Motor neuron (in vitro differentiated cells): ENCODE results near the gene TSFM. TPM values are rescaled to one million over a fixed set of nuclear protein-coding genes. Genes with fewer than 3 reads are reported as not detected.
"Not testable (repeated sequence)": the region's sequence is repeated elsewhere in the genome, so short reads cannot be mapped to it uniquely, and the experiment has no call there.

Experiments used
- ATAC-seq, 8 experiments: fragments of 200-7000 bp; cut with Tn5 transposase; replicated peaks in 6 of 8; 2 replicates each; pipeline ENCODE4 v1.8.0; 2021; ENCODE audit warnings: mild to moderate bottlenecking in 8 of 8, moderate library complexity in 8 of 8
- H3K27ac ChIP-seq, 2 donors: fragments of 250-450 bp; sonication (Bioruptor Pico); 2 replicates each; pipeline ENCODE4 v1.9.0; 2021; ENCODE audit warnings: antibody characterized with exemption in 2 of 2, mild to moderate bottlenecking in 2 of 2, moderate library complexity in 1 of 2
- H3K4me1 ChIP-seq, 2 donors: fragments of 250-450 bp; sonication (Bioruptor Pico); replicated peaks in 1 of 2; 2 replicates each; pipeline ENCODE4 v1.6.1; 2021; ENCODE audit warnings: antibody characterized with exemption in 2 of 2, mild to moderate bottlenecking in 2 of 2, moderate library complexity in 1 of 2
- H3K4me3 ChIP-seq, 5 donors: fragments of 250-450 bp; sonication (Bioruptor Pico); 2 replicates each; pipeline ENCODE4 v1.9.0; 2021; ENCODE audit warnings: antibody characterized with exemption in 5 of 5, mild to moderate bottlenecking in 5 of 5, moderate library complexity in 4 of 5
- WGBS, 10 experiments: fragments of 450-650 bp; shearing (Covaris generic); methylation state at CpG; one replicate each; pipeline ENCODE4 v1.0.0; 2022; 5-methylcytosine and 5-hydroxymethylcytosine counted together
- in situ Hi-C, 9 experiments: fragments of 400-800 bp; cut with MboI; loops; one replicate each; pipeline ENCODE4 v1.15.0; 2021; ENCODE audit warnings: low sequenced_read_pairs in 9 of 9, low pct_unique_long_range_greater_than_20kb in 2 of 9; ENCODE audit not compliant: unreplicated experiment in 9 of 9
- total RNA-seq, 8 experiments: library from RNA; unstranded; fragments of 300-600 nt; gene quantifications; 2 replicates each; pipeline versions ENCODE4 v1.2.3 to v1.2.4, GENCODE V29; 2022

The TSFM gene
- total RNA-seq, 8 experiments from 2014 or later, result 15.2 to 39.7 (median 24.3) TPM

DNA sequence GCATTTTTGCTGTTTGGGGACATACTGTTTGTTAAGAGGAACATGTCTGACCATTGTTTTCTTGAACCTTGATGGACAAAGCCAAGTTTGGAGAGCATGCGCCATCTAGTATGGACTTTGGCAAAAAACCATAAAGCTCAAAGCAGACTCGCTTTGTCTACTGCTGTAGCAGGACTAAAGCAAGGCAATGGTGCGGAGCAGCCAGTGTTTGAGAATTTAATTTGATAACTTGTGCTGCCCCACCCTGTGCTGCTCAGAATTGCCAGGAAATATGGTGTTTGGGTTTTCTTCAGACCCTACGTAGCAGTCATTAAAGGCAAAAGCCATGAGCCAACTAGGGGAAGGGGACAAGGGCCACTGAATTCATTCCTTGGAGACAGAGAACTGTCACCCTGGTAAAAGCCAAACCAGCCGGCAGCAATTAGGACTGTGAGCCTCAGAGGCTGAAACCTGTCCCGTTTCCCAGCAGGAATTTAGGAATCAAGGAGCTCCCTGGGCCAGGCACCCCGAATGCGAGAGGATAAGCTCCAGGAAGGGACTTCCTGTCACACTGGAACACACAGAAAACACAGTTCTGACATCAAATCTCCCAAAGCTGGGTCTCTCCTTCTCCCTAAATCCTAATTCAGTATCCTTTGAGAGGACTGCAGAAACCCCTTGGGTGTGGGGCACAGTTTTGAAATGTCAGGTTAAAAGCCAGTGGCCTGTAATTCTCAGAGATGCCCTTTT lies 34.8 kb downstream of the TSFM start:
- 34 to 100% (median 93%) methylated on average over 2 to 8 of the region's 8 CpGs for WGBS, 10 experiments
- ATAC-seq, result peak in 1 of 8 experiments; percentile 3
- no peak overlapping the region for H3K27ac ChIP-seq

DNA sequence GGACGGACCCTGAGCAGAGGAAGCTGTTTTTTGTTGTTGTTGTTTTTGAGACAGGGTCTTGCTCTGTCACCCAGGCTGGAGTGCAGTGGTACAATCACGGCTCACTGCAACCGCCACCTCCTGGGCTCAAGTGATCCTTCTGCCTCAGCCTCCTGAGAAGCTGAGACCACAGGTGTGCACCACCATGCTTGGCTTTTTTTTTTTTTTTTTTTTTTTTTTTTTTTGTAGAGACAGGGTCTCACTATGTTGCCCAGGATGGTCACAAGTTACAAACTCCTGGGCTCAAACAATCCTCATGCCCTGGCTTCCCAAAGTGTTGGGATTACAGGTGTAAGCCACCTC lies 35.4 kb downstream of the TSFM start:
- not testable (repeated sequence) for H3K27ac ChIP-seq, ATAC-seq, H3K4me3 ChIP-seq, H3K4me1 ChIP-seq
- in situ Hi-C loops, result loop anchor here in 6 of 9 experiments (25.0 kb wide), 1 partner anchor 94 kb away; no protein-coding TSS in a partner anchor
- WGBS, 10 experiments, result 61 to 100% (median 83%) methylated on average over 2 to 3 of the region's 3 CpGs; no CpG with 5 or more reads in 4 of the 10 experiments

More for the DNA sequence above, 34.8 kb downstream of the TSFM start:
- no peaks in the 10 kb centered on the region for H3K4me1 ChIP-seq
- H3K4me3 ChIP-seq, result no peak overlapping the region
- in situ Hi-C loops, result loop anchor here in 6 of 9 experiments (25.0 kb wide), 1 partner anchor 95 kb away; no protein-coding TSS in a partner anchor

GRCh38 chr12:57820119-57820518 lies 37.5 kb downstream of the TSFM start:
- not testable (repeated sequence) for ATAC-seq, H3K4me1 ChIP-seq, H3K27ac ChIP-seq, H3K4me3 ChIP-seq
- WGBS, 10 experiments, result 69 to 100% (median 81%) methylated on average over 1 to 7 of the region's 8 CpGs; no CpG with 5 or more reads in 1 of the 10 experiments
- in situ Hi-C loops, result loop anchor here in 6 of 9 experiments (25.0 kb wide), 1 partner anchor 92 kb away; no protein-coding TSS in a partner anchor

DNA sequence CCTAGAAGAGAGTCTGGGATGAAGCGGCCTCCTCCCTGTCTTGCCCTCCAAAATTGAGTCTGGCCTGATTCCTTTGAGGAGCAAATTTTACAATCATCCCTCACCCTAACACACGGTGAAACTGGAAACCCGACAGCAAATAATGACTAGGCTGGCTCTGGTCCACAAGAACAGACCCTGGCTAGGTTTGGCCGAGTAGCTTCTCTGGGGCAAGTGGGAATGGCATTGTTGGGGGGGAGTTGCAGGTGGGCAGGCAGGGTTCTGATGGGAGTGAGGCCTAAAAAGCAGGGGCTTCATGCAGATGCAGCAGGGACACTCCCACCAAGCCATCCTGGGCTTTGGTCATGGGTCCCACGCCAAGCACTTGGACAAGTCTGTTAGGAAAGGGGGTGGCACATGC lies 38.4 kb downstream of the TSFM start:
- not testable (repeated sequence) for ATAC-seq, H3K4me1 ChIP-seq, H3K4me3 ChIP-seq, H3K27ac ChIP-seq
- in situ Hi-C loops, result loop anchor here in 6 of 9 experiments (25.0 kb wide), 1 partner anchor 91 kb away; no protein-coding TSS in a partner anchor
- 80 to 93% (median 90%) methylated on average over 1 to 2 of the region's 5 CpGs; no CpG with 5 or more reads in 7 of the 10 experiments for WGBS, 10 experiments

DNA sequence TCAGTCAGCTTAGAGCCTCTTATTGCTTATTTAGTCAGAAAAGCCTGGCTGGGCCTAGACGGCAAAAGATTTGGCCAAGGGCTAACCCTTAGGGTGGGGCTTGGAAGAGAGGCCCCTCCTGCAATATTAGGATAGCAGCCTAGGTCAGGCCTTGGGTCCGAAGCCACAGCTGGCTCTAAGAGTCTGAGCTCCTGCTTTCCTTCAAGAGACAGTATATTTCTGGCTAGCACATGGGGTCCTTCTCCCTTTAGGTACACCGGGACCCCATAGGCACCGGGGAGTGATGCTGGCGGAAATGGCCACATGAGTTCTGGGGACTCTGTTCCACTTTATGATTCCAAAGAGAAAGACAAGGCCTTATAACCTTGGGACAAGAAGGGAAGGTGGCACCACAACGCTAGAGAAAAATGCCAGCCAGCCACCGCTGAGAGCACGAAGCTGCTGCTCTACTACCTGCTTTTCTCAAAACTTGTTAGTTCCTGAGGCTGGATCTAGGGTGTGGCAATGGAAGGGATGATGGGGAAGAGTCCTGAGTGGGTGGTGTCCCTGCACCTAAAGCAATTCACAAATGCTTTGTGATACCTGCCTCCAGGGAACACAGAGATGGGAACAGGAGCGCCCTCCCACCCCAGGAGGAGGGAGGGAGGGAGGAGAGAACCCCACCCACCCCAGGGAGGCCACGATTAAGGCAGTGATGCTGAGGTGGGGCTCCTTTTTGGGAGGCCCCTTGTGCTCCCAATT lies 39.1 kb downstream of the TSFM start:
- Histone ChIP-seq H3K4me1 (no peaks in the 10 kb centered on the region), H3K27ac (no peak overlapping the region), H3K4me3 (no peak overlapping the region)
- ATAC-seq, result peak in 2 of 8 experiments; percentile 12 to 14
- in situ Hi-C loops, result loop anchor here in 6 of 9 experiments (25.0 kb wide), 1 partner anchor 91 kb away; no protein-coding TSS in a partner anchor
- 0 to 100% (median 100%) methylated on average over 1 to 7 of the region's 10 CpGs; no CpG with 5 or more reads in 3 of the 10 experiments for WGBS, 10 experiments

GRCh38 chr12:57822392-57823130 lies 40.0 kb downstream of the TSFM start:
- Histone ChIP-seq H3K4me1 (no peaks in the 10 kb centered on the region), H3K4me3 (no peak overlapping the region), H3K27ac (no peak overlapping the region)
- peak in 5 of 8 experiments; percentile 8 to 69 (median 44) for ATAC-seq
- in situ Hi-C loops, result loop anchor here in 6 of 9 experiments (25.0 kb wide), 1 partner anchor 90 kb away; no protein-coding TSS in a partner anchor
- 42 to 100% (median 91%) methylated on average over 1 to 5 of the region's 10 CpGs; no CpG with 5 or more reads in 4 of the 10 experiments for WGBS, 10 experiments

DNA sequence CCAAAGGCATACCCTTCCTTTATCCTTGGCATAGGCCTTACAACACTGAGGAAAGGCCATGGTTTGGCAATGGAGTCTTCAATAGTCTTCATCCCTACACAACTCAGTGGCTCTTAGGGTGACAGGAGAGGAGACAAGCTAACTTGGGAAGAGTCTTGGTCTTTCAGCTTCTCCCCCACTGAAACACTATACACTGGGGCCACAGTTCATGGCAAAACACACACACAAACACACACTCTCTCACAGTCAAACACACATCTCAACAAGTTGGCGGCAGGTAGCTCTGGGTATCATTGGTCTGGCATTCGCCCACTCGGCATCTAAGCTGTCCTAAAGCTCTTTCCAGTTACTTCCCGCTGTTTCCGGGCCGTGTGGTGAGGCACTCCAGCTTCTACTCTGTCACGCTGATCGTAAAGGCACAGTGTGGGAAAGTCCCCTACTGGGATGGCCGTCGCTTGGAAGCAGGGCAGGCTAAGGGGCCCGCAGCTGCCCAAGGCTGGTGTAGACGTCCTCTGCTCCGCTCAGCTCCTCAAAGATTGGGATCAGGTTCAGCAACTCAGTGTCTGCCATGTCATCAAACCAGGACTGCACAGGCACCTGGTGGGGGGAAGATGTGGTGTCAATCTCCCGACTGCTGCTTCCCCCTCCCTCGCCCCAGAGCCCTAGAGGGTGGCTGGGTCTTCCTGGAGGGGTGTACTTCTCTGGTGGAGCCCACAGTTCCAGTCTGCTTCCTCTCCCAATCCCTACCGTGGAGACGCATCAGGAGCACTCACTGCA lies 40.7 kb downstream of the TSFM start:
- Histone ChIP-seq H3K4me3 (no peak overlapping the region), H3K27ac (no peak overlapping the region), H3K4me1 (no peaks in the 10 kb centered on the region)
- in situ Hi-C loops, result loop anchor here in 6 of 9 experiments (25.0 kb wide), 1 partner anchor 89 kb away; no protein-coding TSS in a partner anchor
- ATAC-seq, result peak in 5 of 8 experiments; percentile 14 to 46 (median 21)
- 57 to 100% (median 88%) methylated on average over 1 to 10 of the region's 17 CpGs; no CpG with 5 or more reads in 4 of the 10 experiments for WGBS, 10 experiments

GRCh38 chr12:57823908-57824640 lies 41.5 kb downstream of the TSFM start:
- no peaks in the 10 kb centered on the region for H3K4me1 ChIP-seq
- H3K27ac ChIP-seq, result no peak overlapping the region
- in situ Hi-C loops, result loop anchor here in 6 of 9 experiments (25.0 kb wide), 1 partner anchor 88 kb away; no protein-coding TSS in a partner anchor
- peak in 2 of 8 experiments; percentile 13 to 14 for ATAC-seq
- WGBS, 10 experiments, result 88 to 100% (median 100%) methylated on average over 1 to 5 of the region's 18 CpGs; no CpG with 5 or more reads in 5 of the 10 experiments
- no peak overlapping the region for H3K4me3 ChIP-seq

DNA sequence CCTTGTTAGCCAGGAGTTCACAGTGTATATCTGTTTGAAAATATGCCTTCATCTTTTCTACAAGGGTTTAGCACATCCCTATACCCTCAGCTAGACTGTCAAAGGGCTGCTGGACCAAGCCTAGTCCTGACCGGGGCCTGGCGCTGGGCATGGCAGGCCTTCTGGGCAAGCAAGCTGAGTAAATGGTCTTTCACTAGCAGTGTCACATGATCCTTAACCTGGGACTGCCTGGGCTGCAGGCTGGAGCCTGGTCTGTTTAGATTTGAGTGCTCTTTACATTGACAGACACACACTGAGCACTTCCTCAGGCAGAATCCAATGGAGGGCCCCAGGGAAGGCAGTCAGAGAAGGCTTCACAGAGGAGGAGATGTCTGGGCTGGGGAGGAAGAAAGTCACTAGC lies 42.9 kb downstream of the TSFM start:
- Histone ChIP-seq H3K27ac (no peak overlapping the region), H3K4me3 (no peak overlapping the region), H3K4me1 (no peaks in the 10 kb centered on the region)
- ATAC-seq, result no peak
- 60 to 100% (median 96%) methylated on average over 1 to 2 of the region's 2 CpGs; no CpG with 5 or more reads in 6 of the 10 experiments for WGBS, 10 experiments
- in situ Hi-C loops, result no loop called here

GRCh38 chr12:57826400-57826799 lies 43.8 kb downstream of the TSFM start:
- Histone ChIP-seq H3K27ac (no peak overlapping the region), H3K4me1 (no peaks in the 10 kb centered on the region), H3K4me3 (no peak overlapping the region)
- 40 to 100% (median 55%) methylated on average over 1 to 2 of the region's 2 CpGs; no CpG with 5 or more reads in 6 of the 10 experiments for WGBS, 10 experiments
- in situ Hi-C loops, result no loop called here
- ATAC-seq, result no peak

GRCh38 chr12:57826966-57827365 lies 44.4 kb downstream of the TSFM start:
- H3K4me3 ChIP-seq, result no peak overlapping the region
- H3K4me1 ChIP-seq, result peaks cover 3 to 6% of the 10 kb centered on the region in 2 donors
- 88 to 100% methylated on average over 1 of the region's 1 CpG; no CpG with 5 or more reads in 8 of the 10 experiments for WGBS, 10 experiments
- H3K27ac ChIP-seq, result no peak overlapping the region
- no peak for ATAC-seq
- in situ Hi-C loops, result no loop called here
